ENCODE data around the gene SNAPC2.

DNA sequence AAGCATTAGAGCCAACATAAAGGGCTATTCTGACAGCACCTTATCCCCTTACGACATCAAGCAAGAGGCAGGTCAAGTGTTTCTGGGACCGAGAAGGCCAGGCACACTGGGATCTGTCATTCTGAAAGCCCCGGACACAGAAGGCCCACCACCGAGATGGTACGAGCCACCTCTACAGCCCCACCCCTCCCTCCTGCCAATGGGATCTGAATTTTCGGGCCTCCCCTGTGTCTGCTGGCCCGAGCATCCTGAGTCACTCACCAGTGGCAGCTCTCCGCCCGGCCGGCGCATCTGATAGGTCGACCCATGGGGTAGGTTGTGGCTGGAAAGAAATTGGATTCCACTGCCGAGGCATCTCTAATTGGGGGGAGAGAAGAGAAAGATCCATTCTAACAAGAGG, 20.7 kb downstream of the SNAPC2 start:
- TF ChIP-seq POLR2AphosphoS5 (IDR thresholded peaks at IDR 0.05): no peak
- TF ChIP-seq, protein P1, sequence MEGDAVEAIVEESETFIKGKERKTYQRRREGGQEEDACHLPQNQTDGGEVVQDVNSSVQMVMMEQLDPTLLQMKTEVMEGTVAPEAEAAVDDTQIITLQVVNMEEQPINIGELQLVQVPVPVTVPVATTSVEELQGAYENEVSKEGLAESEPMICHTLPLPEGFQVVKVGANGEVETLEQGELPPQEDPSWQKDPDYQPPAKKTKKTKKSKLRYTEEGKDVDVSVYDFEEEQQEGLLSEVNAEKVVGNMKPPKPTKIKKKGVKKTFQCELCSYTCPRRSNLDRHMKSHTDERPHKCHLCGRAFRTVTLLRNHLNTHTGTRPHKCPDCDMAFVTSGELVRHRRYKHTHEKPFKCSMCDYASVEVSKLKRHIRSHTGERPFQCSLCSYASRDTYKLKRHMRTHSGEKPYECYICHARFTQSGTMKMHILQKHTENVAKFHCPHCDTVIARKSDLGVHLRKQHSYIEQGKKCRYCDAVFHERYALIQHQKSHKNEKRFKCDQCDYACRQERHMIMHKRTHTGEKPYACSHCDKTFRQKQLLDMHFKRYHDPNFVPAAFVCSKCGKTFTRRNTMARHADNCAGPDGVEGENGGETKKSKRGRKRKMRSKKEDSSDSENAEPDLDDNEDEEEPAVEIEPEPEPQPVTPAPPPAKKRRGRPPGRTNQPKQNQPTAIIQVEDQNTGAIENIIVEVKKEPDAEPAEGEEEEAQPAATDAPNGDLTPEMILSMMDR (IDR thresholded peaks at IDR 0.05): no peak
- TF ChIP-seq EP300 (IDR thresholded peaks at IDR 0.05): no peak
- no peak for TF ChIP-seq POLR2A (IDR thresholded peaks at IDR 0.05)

Measured in gastroesophageal sphincter (tissue), 3 donors.